Body of pancreas (tissue), 4 donors: ENCODE measurements around the gene GSC. TPM values are rescaled to one million over a fixed set of nuclear protein-coding genes. Genes with fewer than 3 reads are reported as not detected.

Source experiments
- ATAC-seq: fragments of 150-250 bp; one replicate; pipeline ENCODE4 v1.9.1; 2016
- DNase-seq, 4 donors: peaks; one replicate each; pipeline ENCODE4 v3.0.0-alpha.2; 2019
- H3K27ac ChIP-seq, 4 donors: fragments of 200-600 bp; sonication (generic); 1 replicate in 3 of 4; 2 replicates in 1 of 4; pipeline versions ENCODE4 v1.5.1 to v1.6.1; 2016 to 2019; ENCODE audit warnings: mild to moderate bottlenecking in 1 of 4, mixed read lengths in 1 of 4, moderate library complexity in 1 of 4
- H3K27me3 ChIP-seq, 2 donors: fragments of 200-600 bp; sonication (generic); one replicate each; pipeline ENCODE4 v1.6.0; 2016; ENCODE audit warnings: mild to moderate bottlenecking in 1 of 2
- H3K36me3 ChIP-seq, 2 donors: fragments of 200-600 bp; sonication (generic); replicated peaks in 1 of 2; 2 replicates each; pipeline ENCODE4 v1.5.1; 2016; ENCODE audit warnings: low read depth in 2 of 2; ENCODE audit not compliant: insufficient read depth in 1 of 2
- H3K4me1 ChIP-seq: fragments of 200-600 bp; sonication (generic); one replicate; pipeline ENCODE4 v1.6.0; 2016
- H3K4me3 ChIP-seq, 2 donors: fragments of 200-600 bp; sonication (generic); 1 replicate in 1 of 2; 2 replicates in 1 of 2; pipeline ENCODE4 v1.5.1; 2016 to 2019
- H3K9me3 ChIP-seq, 3 donors: fragments of 200-600 bp; sonication (generic); 1 replicate in 2 of 3; 2 replicates in 1 of 3; pipeline ENCODE4 v1.5.1; 2016
- CTCF ChIP-seq, 7 experiments: fragments of 450-650 bp in 4 of 7; fragments of 200-600 bp in 3 of 7; sonication (generic) in 3 of 7; IDR thresholded peaks; one replicate each; pipeline ENCODE4 v1.5.1; 2016 to 2019; ENCODE audit warnings: antibody characterized with exemption in 7 of 7
- POLR2A ChIP-seq, 3 donors: fragments of 450-650 bp; IDR thresholded peaks; one replicate each; pipeline ENCODE4 v1.6.1; 2016; ENCODE audit warnings: antibody characterized with exemption in 3 of 3, mild to moderate bottlenecking in 2 of 3
- WGBS, 2 donors: methylation state at CpG; one replicate each; pipeline ENCODE4 v1.1.5; 2017; 5-methylcytosine and 5-hydroxymethylcytosine counted together
- intact Hi-C: fragments of 100-400 bp; cut with DNase I; formaldehyde crosslinking; loops from one replicate; pipeline ENCODE4 v1.15.1; 2023
- total RNA-seq, 2 donors: library from RNA; depleted of rRNA; stranded (reverse); fragments of >200 nt; gene quantifications; one replicate each; pipeline ENCODE4 v1.1.0, GENCODE V29; 2016

Gene GSC
- 1 to 10 TPM in 1 of 2 donors, under 1 TPM in 1; 0.33 to 1.0 TPM for total RNA-seq

GRCh38 chr14:94769391-94770250 is at the start of gene GSC:
Gene GSC, minus strand, starts transcription at chr14:94770113. Its CDS starts 98 bp downstream, at chr14:94770015.
- peak; percentile 49 to 69 (median 58) for DNase-seq
- Histone ChIP-seq H3K9me3 (no peaks in the 10 kb centered on the region), H3K4me1 (peaks cover 25% of the 10 kb centered on the region), H3K27ac (peak within 1 kb of the TSS in 3 of 4 donors; percentile 7 to 35 (median 30)), H3K4me3 (peak within 1 kb of the TSS; percentile 30 to 39), H3K36me3 (no peaks in the 10 kb centered on the region), H3K27me3 (peaks cover 0 to 40% of the 10 kb centered on the region in 2 donors)
- 1 to 3% methylated on average over 16 to 81 of the region's 96 CpGs for WGBS, 2 donors
- peak in 2 of 3 donors; percentile 34 to 39 for TF ChIP-seq POLR2A (IDR thresholded peaks at IDR 0.05)
- TF ChIP-seq CTCF (IDR thresholded peaks at IDR 0.05): no peak
- peak; percentile 85 for ATAC-seq
- intact Hi-C loops: no loop called here

- intact Hi-C loops: no loop called here
- Histone ChIP-seq H3K36me3 (no peaks in the 10 kb centered on the region), H3K4me1 (no peaks in the 10 kb centered on the region), H3K27me3 (no peaks in the 10 kb centered on the region), H3K4me3 (no peak overlapping the region), H3K9me3 (peaks cover 0 to 7% (median 0%) of the 10 kb centered on the region in 3 donors), H3K27ac (no peak overlapping the region)
- 54 to 95% methylated on average over 3 of the region's 3 CpGs for WGBS, 2 donors
- ATAC-seq (no peak), DNase-seq (no peak)
- TF ChIP-seq POLR2A (IDR thresholded peaks at IDR 0.05): no peak
- no peak for TF ChIP-seq CTCF (IDR thresholded peaks at IDR 0.05)
Observed at GRCh38 chr14:94819531-94819930, 49.6 kb upstream of the GSC start.

GRCh38 chr14:94816113-94816512 is 46.2 kb upstream of the GSC start:
- WGBS, 2 donors: 27 to 49% methylated on average over 6 of the region's 6 CpGs
- ATAC-seq (no peak), DNase-seq (no peak)

GRCh38 chr14:94805680-94806288 is 35.9 kb upstream of the GSC start:
- 39 to 40% methylated on average over 5 of the region's 5 CpGs for WGBS, 2 donors
- Histone ChIP-seq H3K4me1 (no peaks in the 10 kb centered on the region), H3K4me3 (no peak overlapping the region), H3K36me3 (no peaks in the 10 kb centered on the region), H3K27me3 (no peaks in the 10 kb centered on the region), H3K27ac (peak overlapping the region in 2 of 4 donors; percentile 2 to 26), H3K9me3 (no peaks in the 10 kb centered on the region)
- DNase-seq (peak in 3 of 4 donors; percentile 3 to 39 (median 33)), ATAC-seq (no peak)
- intact Hi-C loops: no loop called here
- no peak for TF ChIP-seq POLR2A (IDR thresholded peaks at IDR 0.05)
- TF ChIP-seq CTCF (IDR thresholded peaks at IDR 0.05): no peak

More at GRCh38 chr14:94816113-94816512, 46.2 kb upstream of the GSC start:
- no peak for TF ChIP-seq POLR2A (IDR thresholded peaks at IDR 0.05)
- TF ChIP-seq CTCF (IDR thresholded peaks at IDR 0.05): peak in 1 of 7 experiments; percentile 6
- intact Hi-C loops: no loop called here
- Histone ChIP-seq H3K27ac (no peak overlapping the region), H3K27me3 (no peaks in the 10 kb centered on the region), H3K9me3 (peaks cover 0 to 7% (median 0%) of the 10 kb centered on the region in 3 donors), H3K4me3 (no peak overlapping the region), H3K4me1 (no peaks in the 10 kb centered on the region), H3K36me3 (no peaks in the 10 kb centered on the region)
